Right lobe of liver (tissue), 6 donors: ENCODE results near the gene CHST15. TPM values are rescaled to one million over a fixed set of nuclear protein-coding genes. Genes with fewer than 3 reads are reported as not detected.

Experiments used
- ATAC-seq, 4 donors: fragments of 200-7000 bp; cut with Tn5 transposase; one replicate each; pipeline ENCODE4 v1.9.1; 2020; ENCODE audit warnings: mild to moderate bottlenecking in 4 of 4, moderate library complexity in 4 of 4
- DNase-seq, 3 donors: peaks; one replicate each; pipeline ENCODE4 v3.0.0-alpha.2; 2020
- H3K27ac ChIP-seq, 3 donors: fragments of 200-600 bp; one replicate each; pipeline ENCODE4 v1.8.0; 2022
- H3K27me3 ChIP-seq, 2 donors: fragments of 200-600 bp; one replicate each; pipeline ENCODE4 v1.8.0; 2022
- H3K36me3 ChIP-seq, 4 donors: fragments of 200-600 bp; sonication (generic) in 1 of 4; one replicate each; pipeline versions ENCODE4 v1.5.1 to v1.8.0; 2017 to 2022; ENCODE audit warnings: control low read depth in 1 of 4
- H3K4me1 ChIP-seq, 4 donors: fragments of 200-600 bp; sonication (generic) in 1 of 4; one replicate each; pipeline versions ENCODE4 v1.5.1 to v1.8.0; 2017 to 2022; ENCODE audit warnings: control low read depth in 1 of 4
- H3K4me3 ChIP-seq, 3 donors: fragments of 200-600 bp; one replicate each; pipeline ENCODE4 v1.8.0; 2022
- H3K9me3 ChIP-seq, 4 donors: fragments of 200-600 bp; sonication (generic) in 1 of 4; one replicate each; pipeline versions ENCODE4 v1.5.1 to v1.8.0; 2017 to 2022; ENCODE audit warnings: control low read depth in 1 of 4
- POLR2A ChIP-seq: fragments of 450-650 bp; IDR thresholded peaks from one replicate; pipeline ENCODE4 v1.6.1; 2017; ENCODE audit warnings: antibody characterized with exemption, mild to moderate bottlenecking
- WGBS: methylation state at CpG from one replicate; pipeline ENCODE4 v1.1.6; 2018; ENCODE audit warnings: low coverage, low lambda C conversion rate; ENCODE audit not compliant: insufficient coverage; ENCODE audit errors: missing lambda C conversion rate; 5-methylcytosine and 5-hydroxymethylcytosine counted together
- intact Hi-C, 2 donors: fragments of 100-400 bp; cut with DNase I; formaldehyde crosslinking; loops; one replicate each; pipeline versions ENCODE4 v1.11.2 to v1.14.1; 2022
- total RNA-seq, 6 experiments: library from RNA; depleted of rRNA in 2 of 6; stranded (reverse); fragments of >200 nt in 2 of 6; fragmentation: NEBNext Ultra II Directional in 3 of 6; extraction: Animal tissue kit (Norgen Biotek cat#: 25700) in 3 of 6; gene quantifications; one replicate each; pipeline versions ENCODE4 v1.1.0 to v1.2.4, GENCODE V29; 2016 to 2023
- TF ChIP-seq, protein P1 (sequence below), 4 donors: fragments of 200-600 bp in 3 of 4; fragments of 450-650 bp in 1 of 4; IDR thresholded peaks; one replicate each; pipeline versions ENCODE4 v1.5.1 to v1.8.0; 2016 to 2022; ENCODE audit warnings: antibody characterized with exemption in 4 of 4, mild to moderate bottlenecking in 2 of 4
- donor health status: DM: no; HTN: yes; CAD: no.
- donor health status: DM: no; HTN: no; CAD: no.
- donor health status: DM: no; HTN: no; CAD: no.
- donor health status: DM: no; HTN: yes; CAD: no.
- donor health status: DM: no; HTN: yes; CAD: no.

Gene CHST15
- total RNA-seq, 6 experiments from 2014 or later: 9.2 to 25.8 (median 11.8) TPM

DNA sequence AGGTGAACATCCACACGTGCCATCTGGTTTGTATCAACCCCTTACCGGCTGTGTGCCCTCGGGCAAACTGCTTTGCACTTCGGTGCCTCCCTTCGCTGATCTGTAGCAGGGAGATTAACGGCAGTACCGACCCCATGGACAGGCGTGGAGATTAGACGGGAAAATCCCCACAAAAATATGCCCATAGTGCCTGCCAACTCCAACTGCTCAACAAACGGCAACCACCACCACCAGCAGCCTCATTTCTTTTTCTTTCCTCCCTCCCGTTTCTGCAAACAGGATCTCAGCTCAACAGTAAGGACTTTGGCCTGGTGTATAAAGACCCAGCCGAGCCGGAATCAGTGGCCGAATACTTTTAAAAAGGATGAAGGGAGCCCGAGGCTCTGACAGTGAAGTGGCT is 31.0 kb downstream of the CHST15 start:
- intact Hi-C loops: no loop called here
- ATAC-seq (peak in 2 of 4 donors; percentile 31 to 51), DNase-seq (no peak)
- Histone ChIP-seq H3K4me3 (no peak overlapping the region), H3K27me3 (no peaks in the 10 kb centered on the region), H3K9me3 (no peaks in the 10 kb centered on the region), H3K36me3 (no peaks in the 10 kb centered on the region), H3K27ac (peak overlapping the region in 2 of 3 donors; percentile 22 to 78), H3K4me1 (peaks cover 0 to 33% (median 8%) of the 10 kb centered on the region in 4 donors)
- 20% methylated on average over 10 of the region's 15 CpGs for WGBS
- TF ChIP-seq, protein P1, sequence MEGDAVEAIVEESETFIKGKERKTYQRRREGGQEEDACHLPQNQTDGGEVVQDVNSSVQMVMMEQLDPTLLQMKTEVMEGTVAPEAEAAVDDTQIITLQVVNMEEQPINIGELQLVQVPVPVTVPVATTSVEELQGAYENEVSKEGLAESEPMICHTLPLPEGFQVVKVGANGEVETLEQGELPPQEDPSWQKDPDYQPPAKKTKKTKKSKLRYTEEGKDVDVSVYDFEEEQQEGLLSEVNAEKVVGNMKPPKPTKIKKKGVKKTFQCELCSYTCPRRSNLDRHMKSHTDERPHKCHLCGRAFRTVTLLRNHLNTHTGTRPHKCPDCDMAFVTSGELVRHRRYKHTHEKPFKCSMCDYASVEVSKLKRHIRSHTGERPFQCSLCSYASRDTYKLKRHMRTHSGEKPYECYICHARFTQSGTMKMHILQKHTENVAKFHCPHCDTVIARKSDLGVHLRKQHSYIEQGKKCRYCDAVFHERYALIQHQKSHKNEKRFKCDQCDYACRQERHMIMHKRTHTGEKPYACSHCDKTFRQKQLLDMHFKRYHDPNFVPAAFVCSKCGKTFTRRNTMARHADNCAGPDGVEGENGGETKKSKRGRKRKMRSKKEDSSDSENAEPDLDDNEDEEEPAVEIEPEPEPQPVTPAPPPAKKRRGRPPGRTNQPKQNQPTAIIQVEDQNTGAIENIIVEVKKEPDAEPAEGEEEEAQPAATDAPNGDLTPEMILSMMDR (IDR thresholded peaks at IDR 0.05): no peak
- no peak for TF ChIP-seq POLR2A

DNA sequence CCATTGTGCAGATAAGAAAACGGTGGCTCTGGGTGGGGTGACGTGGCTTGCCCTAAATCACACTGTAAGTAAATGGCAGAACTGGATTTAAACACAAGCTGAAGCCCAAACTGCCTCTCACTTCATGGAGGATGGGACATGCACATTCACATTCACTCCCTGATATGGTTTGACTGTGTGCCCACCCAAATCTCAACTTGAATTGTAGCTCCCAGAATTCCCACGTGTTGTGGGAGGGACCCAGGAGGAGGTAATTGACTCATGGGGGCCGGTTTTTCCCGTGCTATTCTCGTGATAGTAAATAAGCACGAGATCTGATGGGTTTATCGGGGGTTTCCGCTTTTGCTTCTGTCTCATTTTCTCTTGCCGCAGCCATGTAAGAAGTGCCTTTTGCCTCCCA is 32.4 kb downstream of the CHST15 start:
- Histone ChIP-seq H3K27ac (no peak overlapping the region), H3K4me1 (peaks cover 0 to 33% (median 8%) of the 10 kb centered on the region in 4 donors), H3K9me3 (no peaks in the 10 kb centered on the region), H3K36me3 (no peaks in the 10 kb centered on the region), H3K27me3 (no peaks in the 10 kb centered on the region), H3K4me3 (no peak overlapping the region)
- no peak for ATAC-seq
- no peak for DNase-seq
- TF ChIP-seq, protein P1 (IDR thresholded peaks at IDR 0.05): no peak
- TF ChIP-seq POLR2A: no peak
- intact Hi-C loops: no loop called here
- WGBS: 77% methylated on average over 8 of the region's 10 CpGs

DNA sequence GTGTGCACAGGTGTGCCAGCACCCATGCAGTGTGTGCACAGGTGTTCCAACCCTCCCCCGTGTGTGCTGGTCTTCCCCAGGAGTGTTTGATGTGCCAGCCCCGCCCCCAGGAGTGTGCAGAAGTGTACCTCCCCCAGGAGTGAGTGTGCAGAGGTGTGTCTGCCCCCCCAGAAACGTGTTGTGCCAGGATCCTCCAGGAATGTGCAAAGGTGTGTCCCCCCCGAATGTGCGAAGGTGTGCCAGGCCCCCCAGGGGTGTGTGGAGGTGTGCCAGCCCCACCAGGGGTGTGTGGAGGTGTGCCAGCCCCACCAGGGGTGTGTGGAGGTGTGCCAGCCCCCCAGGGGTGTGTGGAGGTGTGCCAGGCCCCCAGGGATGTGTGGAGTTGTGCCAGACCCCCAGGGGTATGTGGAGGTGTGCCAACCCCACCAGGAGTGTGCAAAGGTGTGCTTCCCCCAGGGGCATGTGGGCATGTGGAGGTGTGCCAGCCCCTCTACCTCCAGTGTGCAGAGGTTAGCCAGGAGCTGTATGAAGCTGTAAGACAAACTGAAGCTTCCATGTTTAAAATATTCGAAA is 33.2 kb downstream of the CHST15 start:
- no peaks in the 10 kb centered on the region for H3K36me3 ChIP-seq
- no peaks in the 10 kb centered on the region for H3K27me3 ChIP-seq
- no peak overlapping the region for H3K4me3 ChIP-seq
- H3K9me3 ChIP-seq: no peaks in the 10 kb centered on the region
- 21% methylated on average over 1 of the region's 6 CpGs for WGBS
- peaks cover 0 to 33% (median 8%) of the 10 kb centered on the region in 4 donors for H3K4me1 ChIP-seq
- TF ChIP-seq POLR2A: no peak
- TF ChIP-seq, protein P1 (IDR thresholded peaks at IDR 0.05): no peak
- no peak for ATAC-seq
- intact Hi-C loops: no loop called here
- H3K27ac ChIP-seq: no peak overlapping the region
- DNase-seq: no peak

DNA sequence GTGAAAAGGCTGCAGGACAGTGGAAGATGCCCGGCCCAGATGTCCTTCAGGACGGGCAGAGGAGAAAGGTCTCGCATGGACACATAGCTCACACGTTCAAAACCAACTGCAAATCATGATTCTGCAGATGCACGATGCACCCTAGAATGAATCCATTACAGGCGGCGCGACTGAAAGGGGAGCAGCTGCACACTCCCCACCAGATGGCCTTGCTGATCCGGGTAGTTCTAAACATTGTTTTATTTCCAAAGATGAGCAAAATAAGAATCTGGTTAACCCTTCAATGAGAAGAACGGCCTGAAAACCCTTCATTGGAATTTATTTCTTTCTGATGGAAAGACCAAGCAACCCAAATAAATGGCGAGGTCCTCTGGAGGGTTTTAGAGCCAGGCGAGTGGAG is 33.8 kb downstream of the CHST15 start:
- Histone ChIP-seq H3K9me3 (no peaks in the 10 kb centered on the region), H3K27me3 (no peaks in the 10 kb centered on the region), H3K4me3 (no peak overlapping the region), H3K4me1 (peaks cover 0 to 33% (median 8%) of the 10 kb centered on the region in 4 donors), H3K27ac (no peak overlapping the region), H3K36me3 (no peaks in the 10 kb centered on the region)
- DNase-seq (no peak), ATAC-seq (no peak)
- TF ChIP-seq, protein P1 (IDR thresholded peaks at IDR 0.05): no peak
- TF ChIP-seq POLR2A: no peak
- WGBS: 68% methylated on average over 8 of the region's 12 CpGs
- intact Hi-C loops: no loop called here
